Measurements from ENCODE around the gene MRC1.
"Not testable (repeated sequence)": the region's sequence is repeated elsewhere in the genome, so short reads cannot be mapped to it uniquely, and the experiment has no call there.

MRC1 gene

DNA sequence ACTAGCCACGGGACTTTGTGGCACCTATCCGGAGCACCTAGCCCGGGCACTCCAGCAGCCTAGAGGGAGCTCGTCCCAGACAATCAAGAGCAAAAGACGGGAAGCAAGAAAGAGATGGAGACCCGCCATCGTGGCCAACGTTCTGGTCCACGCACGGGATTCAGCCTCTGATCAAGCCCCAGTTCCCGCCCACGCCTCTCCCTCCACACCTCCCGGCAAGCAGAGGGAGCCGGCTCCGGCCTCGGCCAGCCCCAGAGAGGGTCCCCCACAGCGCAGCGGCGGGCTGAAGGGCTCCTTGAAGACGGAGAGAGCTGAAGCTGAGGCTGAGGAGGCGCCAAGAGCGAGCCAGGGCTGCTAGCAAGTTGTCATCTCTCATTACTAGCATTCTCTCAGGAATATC lies 141.6 kb downstream of the MRC1 start:
- no peak for TF ChIP-seq ZFX (IDR thresholded peaks at IDR 0.05)
- TF ChIP-seq, protein P1, sequence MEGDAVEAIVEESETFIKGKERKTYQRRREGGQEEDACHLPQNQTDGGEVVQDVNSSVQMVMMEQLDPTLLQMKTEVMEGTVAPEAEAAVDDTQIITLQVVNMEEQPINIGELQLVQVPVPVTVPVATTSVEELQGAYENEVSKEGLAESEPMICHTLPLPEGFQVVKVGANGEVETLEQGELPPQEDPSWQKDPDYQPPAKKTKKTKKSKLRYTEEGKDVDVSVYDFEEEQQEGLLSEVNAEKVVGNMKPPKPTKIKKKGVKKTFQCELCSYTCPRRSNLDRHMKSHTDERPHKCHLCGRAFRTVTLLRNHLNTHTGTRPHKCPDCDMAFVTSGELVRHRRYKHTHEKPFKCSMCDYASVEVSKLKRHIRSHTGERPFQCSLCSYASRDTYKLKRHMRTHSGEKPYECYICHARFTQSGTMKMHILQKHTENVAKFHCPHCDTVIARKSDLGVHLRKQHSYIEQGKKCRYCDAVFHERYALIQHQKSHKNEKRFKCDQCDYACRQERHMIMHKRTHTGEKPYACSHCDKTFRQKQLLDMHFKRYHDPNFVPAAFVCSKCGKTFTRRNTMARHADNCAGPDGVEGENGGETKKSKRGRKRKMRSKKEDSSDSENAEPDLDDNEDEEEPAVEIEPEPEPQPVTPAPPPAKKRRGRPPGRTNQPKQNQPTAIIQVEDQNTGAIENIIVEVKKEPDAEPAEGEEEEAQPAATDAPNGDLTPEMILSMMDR (conservative IDR thresholded peaks at IDR 0.05), result no peak
- H3K27ac ChIP-seq, result no peak overlapping the region

DNA sequence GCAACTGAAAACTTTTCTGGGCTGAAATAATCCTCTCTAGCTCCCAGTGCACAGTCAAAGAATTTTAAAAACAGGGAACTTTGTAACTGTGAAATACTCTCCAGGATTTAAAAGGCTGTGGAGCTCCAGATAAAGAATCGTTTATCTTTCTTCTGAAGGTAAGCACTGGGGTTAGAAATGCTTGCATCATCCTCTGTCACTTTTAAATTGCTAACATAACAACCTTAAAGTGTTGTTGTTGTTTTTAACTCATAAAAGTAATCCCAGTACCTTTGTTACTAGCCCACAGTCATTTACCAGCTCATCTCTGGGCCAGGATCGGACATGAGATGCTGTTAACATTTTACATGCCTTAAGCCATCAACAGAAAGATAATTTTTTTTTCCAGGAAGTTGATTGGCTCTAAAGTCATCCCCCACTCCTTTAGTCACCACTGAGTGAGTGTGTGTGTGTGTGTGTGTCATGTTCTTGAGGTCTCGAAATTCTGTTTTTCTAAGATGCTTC lies 142.8 kb downstream of the MRC1 start, which contains the start of gene SLC39A12:
TSS of gene SLC39A12 (plus strand) at position 51 of the 504 bp plus-strand sequence. CDS start 1,359 bp downstream, outside the sequence.
- no peak within 1 kb of the TSS for H3K27ac ChIP-seq
- no peak for TF ChIP-seq ZFX (IDR thresholded peaks at IDR 0.05)
- TF ChIP-seq, protein P1 (conservative IDR thresholded peaks at IDR 0.05), result no peak

DNA sequence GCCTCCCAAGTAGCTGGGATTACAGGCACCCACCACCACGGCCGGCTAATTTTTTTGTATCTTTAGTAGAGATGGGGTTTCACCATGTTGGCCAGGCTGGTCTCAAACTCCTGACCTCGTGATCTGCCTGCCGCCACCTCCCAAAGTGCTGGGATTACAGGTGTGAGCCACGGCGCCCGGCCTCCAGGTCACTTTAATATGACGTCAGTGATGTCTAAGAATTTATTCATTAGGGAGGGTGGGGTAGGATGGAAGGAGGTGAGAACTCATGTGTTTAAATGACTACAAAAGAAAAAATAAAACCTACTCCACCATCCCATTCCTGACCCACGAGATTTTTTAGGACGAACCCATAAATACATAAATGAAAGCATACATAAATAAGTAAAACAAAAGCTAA lies 145.2 kb downstream of the MRC1 start:
- not testable (repeated sequence) for H3K27ac ChIP-seq

DNA sequence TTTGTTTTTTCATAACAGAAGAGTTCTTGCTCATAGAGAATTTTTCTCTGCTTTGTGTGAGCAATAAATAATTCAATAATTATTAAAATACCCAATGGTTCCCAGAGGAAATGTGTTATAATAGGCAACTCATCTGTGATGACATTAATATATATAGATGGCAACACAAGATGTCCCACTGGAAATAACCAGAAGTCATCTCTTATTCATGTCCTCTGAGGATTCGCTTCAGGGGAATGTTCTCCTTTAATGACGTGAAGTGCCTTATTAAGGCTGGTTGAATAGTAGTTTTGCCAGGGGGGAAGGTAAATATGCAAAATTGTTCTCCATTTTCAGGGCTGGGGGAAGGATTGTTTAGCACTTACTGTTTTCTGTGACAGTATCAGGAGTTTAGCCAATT lies 145.7 kb downstream of the MRC1 start:
- TF ChIP-seq ZFX (IDR thresholded peaks at IDR 0.05), result no peak
- TF ChIP-seq, protein P1 (conservative IDR thresholded peaks at IDR 0.05), result no peak
- no peak overlapping the region for H3K27ac ChIP-seq

DNA sequence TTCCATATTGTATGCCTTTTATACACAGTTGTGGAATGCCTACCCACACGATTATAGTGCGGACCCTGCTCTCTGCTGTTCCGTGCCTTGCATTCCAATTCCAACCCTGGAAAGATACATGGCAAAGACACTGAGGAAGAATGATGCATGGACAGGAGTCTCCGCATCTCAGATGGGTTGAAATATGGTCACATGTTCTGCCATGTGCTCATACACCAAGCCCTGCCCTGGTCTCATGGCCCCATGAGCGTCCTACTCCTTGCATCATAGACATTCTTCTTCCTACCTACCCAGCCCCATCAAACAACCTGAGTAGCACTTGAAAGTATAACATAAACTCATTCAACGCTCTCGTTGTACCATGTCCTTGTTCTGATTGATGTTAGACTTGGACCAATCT lies 148.9 kb downstream of the MRC1 start:
- H3K27ac ChIP-seq, result no peak overlapping the region
- TF ChIP-seq, protein P1 (conservative IDR thresholded peaks at IDR 0.05), result no peak
- no peak for TF ChIP-seq ZFX (IDR thresholded peaks at IDR 0.05)

DNA sequence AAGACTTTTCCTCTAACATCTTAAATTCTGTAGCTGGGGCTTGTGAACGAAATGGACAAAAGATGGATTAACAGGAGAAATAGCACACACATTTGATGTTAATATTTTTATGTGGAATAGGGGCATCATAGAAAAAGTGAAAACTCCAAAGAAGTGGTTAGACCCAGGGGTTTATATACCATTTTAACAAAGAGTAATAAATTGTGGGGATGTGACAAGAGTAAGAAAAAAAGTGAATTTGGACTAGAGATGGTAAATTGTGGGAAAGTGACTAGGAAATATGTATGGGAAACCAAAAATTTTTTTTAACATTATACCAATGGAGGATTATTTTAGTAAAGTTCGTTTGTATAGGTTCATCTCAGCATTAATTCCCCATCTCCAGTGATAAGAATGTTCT lies 150.7 kb downstream of the MRC1 start:
- H3K27ac ChIP-seq, result no peak overlapping the region
- TF ChIP-seq ZFX (IDR thresholded peaks at IDR 0.05), result no peak
- TF ChIP-seq, protein P1 (conservative IDR thresholded peaks at IDR 0.05), result no peak
